Trophoblast cell (in vitro differentiated cells and primary cell): ENCODE data around the gene CELF6.

Source experiments
- DNase-seq, 2 donors: peaks; one replicate each; pipeline ENCODE4 v3.0.0-alpha.2; 2016
- H2AFZ ChIP-seq: 2 replicates; pipeline ENCODE4 v1.6.1; 2013; ENCODE audit warnings: low read length, moderate library complexity, mild to moderate bottlenecking; ENCODE audit not compliant: insufficient read depth, poor library complexity
- H2AK5ac ChIP-seq: 2 replicates; pipeline ENCODE4 v1.6.1; 2013; ENCODE audit warnings: mild to moderate bottlenecking, low read length
- H2BK120ac ChIP-seq: 2 replicates; pipeline ENCODE4 v1.6.1; 2013; ENCODE audit warnings: low read length, mild to moderate bottlenecking, moderate library complexity; ENCODE audit not compliant: insufficient read depth, poor library complexity
- H2BK12ac ChIP-seq: 2 replicates; pipeline ENCODE4 v1.6.1; 2013; ENCODE audit warnings: mild to moderate bottlenecking, low read length, moderate library complexity
- H2BK5ac ChIP-seq: 2 replicates; pipeline ENCODE4 v1.6.1; 2013; ENCODE audit warnings: low read length, low read depth, moderate library complexity, mild to moderate bottlenecking; ENCODE audit not compliant: poor library complexity
- H3K14ac ChIP-seq: 2 replicates; pipeline ENCODE4 v1.6.1; 2013; ENCODE audit warnings: mild to moderate bottlenecking, low read length
- H3K18ac ChIP-seq: 2 replicates; pipeline ENCODE4 v1.6.1; 2013; ENCODE audit warnings: mild to moderate bottlenecking, low read length
- H3K23ac ChIP-seq: 2 replicates; pipeline ENCODE4 v1.6.1; 2013; ENCODE audit warnings: low read length
- H3K27ac ChIP-seq: 2 replicates; pipeline ENCODE4 v1.5.1; 2013; ENCODE audit warnings: low read depth, mild to moderate bottlenecking, inconsistent platforms, low read length, moderate library complexity
- H3K27me3 ChIP-seq: 2 replicates; pipeline ENCODE4 v1.6.1; 2013; ENCODE audit warnings: inconsistent platforms, mild to moderate bottlenecking, low read length, moderate library complexity; ENCODE audit not compliant: insufficient read depth
- H3K36me3 ChIP-seq, 2 experiments: 1 replicate in 1 of 2; 2 replicates in 1 of 2; pipeline ENCODE4 v1.6.1; 2013; ENCODE audit warnings: low read length in 2 of 2, mild to moderate bottlenecking in 2 of 2, moderate library complexity in 1 of 2; ENCODE audit not compliant: insufficient read depth in 2 of 2, control insufficient read depth in 1 of 2
- H3K4ac ChIP-seq: 2 replicates; pipeline ENCODE4 v1.6.1; 2013; ENCODE audit warnings: low read depth, mild to moderate bottlenecking, low read length, moderate library complexity
- H3K4me1 ChIP-seq, 2 experiments: 1 replicate in 1 of 2; 2 replicates in 1 of 2; pipeline ENCODE4 v1.6.1; 2013; ENCODE audit warnings: low read length in 2 of 2, mild to moderate bottlenecking in 2 of 2, moderate library complexity in 1 of 2; ENCODE audit not compliant: insufficient read depth in 2 of 2, control insufficient read depth in 1 of 2
- H3K4me2 ChIP-seq: 2 replicates; pipeline ENCODE4 v1.6.1; 2013; ENCODE audit warnings: inconsistent platforms, mild to moderate bottlenecking, low read length, moderate library complexity
- H3K4me3 ChIP-seq: 2 replicates; pipeline ENCODE4 v1.5.1; 2013; ENCODE audit warnings: mild to moderate bottlenecking, low read depth, low read length, inconsistent platforms
- H3K79me1 ChIP-seq: one replicate; pipeline ENCODE4 v1.6.1; 2013; ENCODE audit warnings: low read length
- H3K79me2 ChIP-seq: 2 replicates; pipeline ENCODE4 v1.6.1; 2013; ENCODE audit warnings: low read length, mild to moderate bottlenecking; ENCODE audit not compliant: control insufficient read depth, insufficient read depth, poor library complexity
- H3K9ac ChIP-seq: 2 replicates; pipeline ENCODE4 v1.6.1; 2013; ENCODE audit warnings: mild to moderate bottlenecking, low read length
- H3K9me3 ChIP-seq: 2 replicates; pipeline ENCODE4 v1.6.1; 2013; ENCODE audit warnings: low read depth, mild to moderate bottlenecking, control low read depth, inconsistent platforms, low read length; ENCODE audit not compliant: insufficient read depth
- H4K12ac ChIP-seq: 2 replicates; pipeline ENCODE4 v1.6.1; 2013; ENCODE audit warnings: low read depth, mild to moderate bottlenecking, low read length, moderate library complexity
- H4K8ac ChIP-seq: 2 replicates; pipeline ENCODE4 v1.6.1; 2013; ENCODE audit warnings: low read depth, mild to moderate bottlenecking, low read length, moderate library complexity
- H4K91ac ChIP-seq: one replicate; pipeline ENCODE4 v1.6.1; 2013; ENCODE audit warnings: low read depth, mild to moderate bottlenecking, low read length, moderate library complexity
- WGBS: extraction: QIAGEN DNeasy Blood & Tissue Kit; methylation state at CpG from one replicate; pipeline ENCODE4 v1.1.7; 2013; ENCODE audit warnings: missing lambda C conversion rate; ENCODE audit not compliant: insufficient read length, insufficient coverage; ENCODE audit errors: extremely low coverage; 5-methylcytosine and 5-hydroxymethylcytosine counted together

Gene CELF6

GRCh38 chr15:72313881-72314280 is 6.1 kb downstream of the CELF6 start:
- Histone ChIP-seq H3K36me3 (no peaks in the 10 kb centered on the region), H3K4me1 (no peaks in the 10 kb centered on the region), H2AK5ac (no peak overlapping the region), H3K9ac (no peak overlapping the region), H3K4me2 (no peak overlapping the region), H2BK120ac (no peak overlapping the region), H2AFZ (no peak overlapping the region), H3K79me2 (no peaks in the 10 kb centered on the region), H4K8ac (no peak overlapping the region), H2BK12ac (no peak overlapping the region), H2BK5ac (no peak overlapping the region), H3K79me1 (no peaks in the 10 kb centered on the region), H3K18ac (no peak overlapping the region), H4K91ac (no peak overlapping the region), H3K27ac (no peak overlapping the region), H3K23ac (no peak overlapping the region), H3K4me3 (no peak overlapping the region), H3K4ac (no peak overlapping the region), H4K12ac (no peak overlapping the region), H3K9me3 (peaks cover 1% of the 10 kb centered on the region), H3K27me3 (no peaks in the 10 kb centered on the region), H3K14ac (no peak overlapping the region)
- WGBS, result no CpG with 5 or more reads among the region's 2 CpGs
- no peak for DNase-seq

- H3K4me3 ChIP-seq, result no peak overlapping the region
- no peak overlapping the region for H3K18ac ChIP-seq
- H4K8ac ChIP-seq, result no peak overlapping the region
- no peaks in the 10 kb centered on the region for H3K79me1 ChIP-seq
- no peaks in the 10 kb centered on the region for H3K36me3 ChIP-seq
- H3K9ac ChIP-seq, result no peak overlapping the region
- H2BK12ac ChIP-seq, result no peak overlapping the region
- H3K14ac ChIP-seq, result no peak overlapping the region
- H2AFZ ChIP-seq, result no peak overlapping the region
- no peak overlapping the region for H2AK5ac ChIP-seq
- WGBS, result no CpG with 5 or more reads among the region's 2 CpGs
- H3K4me1 ChIP-seq, result no peaks in the 10 kb centered on the region
- no peaks in the 10 kb centered on the region for H3K27me3 ChIP-seq
- H2BK120ac ChIP-seq, result no peak overlapping the region
- H3K27ac ChIP-seq, result no peak overlapping the region
- no peak overlapping the region for H3K4me2 ChIP-seq
- H2BK5ac ChIP-seq, result no peak overlapping the region
- no peak overlapping the region for H4K12ac ChIP-seq
- H3K23ac ChIP-seq, result no peak overlapping the region
- H4K91ac ChIP-seq, result no peak overlapping the region
- DNase-seq, result no peak
- H3K4ac ChIP-seq, result no peak overlapping the region
- H3K9me3 ChIP-seq, result peaks cover 1% of the 10 kb centered on the region
- H3K79me2 ChIP-seq, result no peaks in the 10 kb centered on the region
These were observed 6.5 kb downstream of the CELF6 start for GRCh38 chr15:72313448-72313840.

GRCh38 chr15:72312605-72313447 is 7.1 kb downstream of the CELF6 start:
- Histone ChIP-seq H2AK5ac (no peak overlapping the region), H3K79me1 (no peaks in the 10 kb centered on the region), H3K4me1 (no peaks in the 10 kb centered on the region), H3K79me2 (no peaks in the 10 kb centered on the region), H3K4ac (no peak overlapping the region), H3K9me3 (peaks cover 1% of the 10 kb centered on the region), H2BK5ac (no peak overlapping the region), H4K91ac (no peak overlapping the region), H3K36me3 (no peaks in the 10 kb centered on the region), H3K23ac (no peak overlapping the region), H3K14ac (no peak overlapping the region), H3K9ac (no peak overlapping the region), H3K27ac (no peak overlapping the region), H2BK12ac (no peak overlapping the region), H3K18ac (no peak overlapping the region), H2BK120ac (no peak overlapping the region), H3K4me2 (no peak overlapping the region), H4K8ac (no peak overlapping the region), H2AFZ (no peak overlapping the region), H3K27me3 (no peaks in the 10 kb centered on the region), H3K4me3 (no peak overlapping the region), H4K12ac (no peak overlapping the region)
- no CpG with 5 or more reads among the region's 2 CpGs for WGBS
- peak; percentile 73 to 84 for DNase-seq

GRCh38 chr15:72307026-72307425 is 12.9 kb downstream of the CELF6 start:
- WGBS, result no CpG with 5 or more reads among the region's 5 CpGs
- H3K4me1 ChIP-seq, result no peaks in the 10 kb centered on the region
- H3K4me3 ChIP-seq, result no peak overlapping the region

More at GRCh38 chr15:72307026-72307425, 12.9 kb downstream of the CELF6 start:
- H2AFZ ChIP-seq, result no peak overlapping the region
- no peak overlapping the region for H4K91ac ChIP-seq
- no peak overlapping the region for H3K4ac ChIP-seq
- H3K18ac ChIP-seq, result no peak overlapping the region
- H2BK12ac ChIP-seq, result no peak overlapping the region
- H3K4me2 ChIP-seq, result no peak overlapping the region
- peaks cover 2% of the 10 kb centered on the region for H3K9me3 ChIP-seq
- no peak overlapping the region for H3K14ac ChIP-seq
- no peaks in the 10 kb centered on the region for H3K27me3 ChIP-seq
- H3K27ac ChIP-seq, result no peak overlapping the region
- no peak overlapping the region for H4K12ac ChIP-seq
- H2BK120ac ChIP-seq, result no peak overlapping the region
- H3K23ac ChIP-seq, result no peak overlapping the region
- no peaks in the 10 kb centered on the region for H3K79me1 ChIP-seq
- H3K9ac ChIP-seq, result no peak overlapping the region
- H3K79me2 ChIP-seq, result no peaks in the 10 kb centered on the region
- no peak overlapping the region for H2AK5ac ChIP-seq
- H3K36me3 ChIP-seq, result no peaks in the 10 kb centered on the region
- no peak for DNase-seq
- no peak overlapping the region for H2BK5ac ChIP-seq
- no peak overlapping the region for H4K8ac ChIP-seq
